ENCODE measurements around the gene ENTPD8.
A peak's percentile ranks its signal among the peaks of the same experiment; 100 is the strongest.

ENTPD8 gene

DNA sequence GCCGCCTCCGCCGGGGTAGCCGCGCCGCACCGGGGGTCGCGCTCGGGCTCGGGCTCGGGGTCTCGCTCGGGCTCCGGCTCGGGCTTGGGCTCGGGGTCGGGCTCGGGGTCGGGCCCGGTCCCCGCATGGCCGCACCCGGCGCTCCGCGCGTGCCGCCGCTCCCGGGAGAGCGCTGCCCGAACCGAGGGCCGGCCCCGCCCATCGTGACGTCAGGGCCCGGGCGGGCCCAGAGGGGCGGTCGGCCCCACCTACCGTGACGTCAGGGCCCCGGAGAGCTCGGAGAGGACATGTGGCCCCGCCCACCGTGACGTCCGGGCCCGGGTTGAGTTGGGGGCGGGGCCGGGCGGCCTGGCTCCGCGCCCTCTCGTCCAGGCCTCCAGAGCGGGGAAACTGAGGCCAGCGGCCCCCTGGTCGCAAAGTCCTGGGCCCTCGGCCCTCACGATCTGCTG lies 18.0 kb upstream of the ENTPD8 start, which contains the start of gene NSMF:
Gene NSMF, minus strand, starts transcription at position 183 of the 449 bp plus-strand sequence. CDS start 232 bp downstream, outside the sequence.
- DNase-seq (ENCODE audit: extremely low read depth, low read depth), result peak; percentile 66
- TF ChIP-seq, protein P1, sequence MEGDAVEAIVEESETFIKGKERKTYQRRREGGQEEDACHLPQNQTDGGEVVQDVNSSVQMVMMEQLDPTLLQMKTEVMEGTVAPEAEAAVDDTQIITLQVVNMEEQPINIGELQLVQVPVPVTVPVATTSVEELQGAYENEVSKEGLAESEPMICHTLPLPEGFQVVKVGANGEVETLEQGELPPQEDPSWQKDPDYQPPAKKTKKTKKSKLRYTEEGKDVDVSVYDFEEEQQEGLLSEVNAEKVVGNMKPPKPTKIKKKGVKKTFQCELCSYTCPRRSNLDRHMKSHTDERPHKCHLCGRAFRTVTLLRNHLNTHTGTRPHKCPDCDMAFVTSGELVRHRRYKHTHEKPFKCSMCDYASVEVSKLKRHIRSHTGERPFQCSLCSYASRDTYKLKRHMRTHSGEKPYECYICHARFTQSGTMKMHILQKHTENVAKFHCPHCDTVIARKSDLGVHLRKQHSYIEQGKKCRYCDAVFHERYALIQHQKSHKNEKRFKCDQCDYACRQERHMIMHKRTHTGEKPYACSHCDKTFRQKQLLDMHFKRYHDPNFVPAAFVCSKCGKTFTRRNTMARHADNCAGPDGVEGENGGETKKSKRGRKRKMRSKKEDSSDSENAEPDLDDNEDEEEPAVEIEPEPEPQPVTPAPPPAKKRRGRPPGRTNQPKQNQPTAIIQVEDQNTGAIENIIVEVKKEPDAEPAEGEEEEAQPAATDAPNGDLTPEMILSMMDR (IDR thresholded peaks at IDR 0.05; ENCODE audit: low read depth, low read length), result no peak

DNA sequence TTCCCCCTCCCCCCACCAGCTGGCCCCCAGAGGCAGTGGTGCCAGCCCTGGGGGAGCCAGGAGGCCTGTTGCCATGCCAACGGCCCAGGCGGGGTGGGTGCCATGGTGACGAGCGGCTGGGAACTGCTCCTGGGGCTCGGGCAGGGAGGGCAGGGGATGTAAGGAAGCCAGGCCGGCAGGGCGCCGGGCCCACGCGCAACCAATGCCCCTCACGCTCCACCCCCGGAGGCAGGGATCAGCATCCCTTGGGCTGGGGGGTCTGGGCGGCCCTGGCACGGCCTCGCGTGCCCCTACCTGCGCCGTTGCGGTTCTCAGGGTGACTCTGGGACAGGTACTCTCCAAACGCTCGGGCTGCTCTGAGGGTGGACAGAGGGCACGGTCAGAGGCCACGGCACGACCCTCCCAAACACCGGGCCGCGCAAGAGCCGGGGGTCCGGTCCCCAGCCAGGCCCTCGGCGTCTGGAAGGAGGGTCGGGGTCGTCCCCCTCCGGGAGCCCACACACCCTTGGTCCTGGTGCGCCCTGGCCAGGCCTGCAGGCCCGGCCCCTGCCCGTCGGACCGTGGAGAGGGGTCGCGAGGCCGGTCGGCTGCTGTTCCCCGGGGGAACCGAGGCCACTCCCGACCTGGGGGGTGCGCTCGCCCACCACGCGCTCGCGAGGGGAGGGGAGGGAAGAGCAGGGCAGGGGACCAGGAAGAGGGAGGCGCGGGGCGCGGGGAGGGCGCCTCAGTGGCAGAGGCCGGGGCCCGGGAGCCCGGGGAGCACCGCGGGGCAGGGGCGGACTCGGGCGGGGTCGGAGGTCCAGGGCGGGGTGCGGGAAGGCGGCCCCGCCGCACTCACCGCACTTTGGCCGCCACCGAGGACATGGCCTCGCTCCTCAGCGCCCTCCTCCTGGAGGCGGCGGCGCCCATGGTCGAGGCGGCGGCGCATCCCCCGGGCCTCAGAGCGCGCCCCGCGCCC lies 17.3 kb upstream of the ENTPD8 start:
- no peak for DNase-seq (ENCODE audit: extremely low read depth, low read depth)
- TF ChIP-seq, protein P1 (IDR thresholded peaks at IDR 0.05; ENCODE audit: low read depth, low read length), result no peak

DNA sequence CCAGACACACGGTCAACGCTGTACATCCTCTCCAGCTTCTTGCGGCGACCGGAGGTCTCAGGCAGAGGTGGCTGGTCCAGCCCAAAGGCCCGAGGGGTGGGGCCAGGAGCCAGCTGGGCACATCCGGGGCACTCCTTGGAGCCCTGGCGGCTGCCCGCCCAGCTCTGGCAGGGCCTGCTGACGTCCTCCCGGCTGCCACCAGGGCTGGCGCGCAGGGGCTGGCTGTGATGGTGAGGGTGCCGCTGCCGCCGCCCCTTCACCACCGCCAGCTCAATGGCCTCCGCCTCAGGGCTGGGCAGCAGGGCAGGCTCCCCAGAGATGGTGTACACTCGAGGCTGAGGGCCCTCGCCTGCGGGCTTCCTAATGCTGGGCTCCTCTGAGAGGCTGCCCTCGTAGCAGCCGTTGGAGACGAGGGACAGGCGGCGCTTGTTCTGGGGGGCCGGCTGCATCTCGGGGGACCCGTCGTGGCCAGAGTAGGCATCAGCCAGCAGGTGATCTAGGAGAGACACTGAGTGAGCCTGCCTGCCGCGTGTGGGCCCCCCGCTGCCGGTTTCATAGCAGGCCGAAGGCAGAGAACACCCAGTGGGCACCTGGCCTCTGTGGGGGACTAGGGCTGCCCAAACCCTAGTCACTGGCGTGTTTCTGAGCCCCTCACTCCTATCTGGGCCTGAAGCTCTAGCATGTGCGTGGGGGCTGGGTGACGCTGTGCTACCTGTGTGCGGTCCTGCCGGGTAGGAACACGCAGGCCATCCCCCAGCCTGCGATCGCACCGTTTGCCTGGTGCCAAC lies 16.4 kb upstream of the ENTPD8 start:
- no peak for DNase-seq (ENCODE audit: extremely low read depth, low read depth)
- TF ChIP-seq, protein P1 (IDR thresholded peaks at IDR 0.05; ENCODE audit: low read depth, low read length), result no peak

DNA sequence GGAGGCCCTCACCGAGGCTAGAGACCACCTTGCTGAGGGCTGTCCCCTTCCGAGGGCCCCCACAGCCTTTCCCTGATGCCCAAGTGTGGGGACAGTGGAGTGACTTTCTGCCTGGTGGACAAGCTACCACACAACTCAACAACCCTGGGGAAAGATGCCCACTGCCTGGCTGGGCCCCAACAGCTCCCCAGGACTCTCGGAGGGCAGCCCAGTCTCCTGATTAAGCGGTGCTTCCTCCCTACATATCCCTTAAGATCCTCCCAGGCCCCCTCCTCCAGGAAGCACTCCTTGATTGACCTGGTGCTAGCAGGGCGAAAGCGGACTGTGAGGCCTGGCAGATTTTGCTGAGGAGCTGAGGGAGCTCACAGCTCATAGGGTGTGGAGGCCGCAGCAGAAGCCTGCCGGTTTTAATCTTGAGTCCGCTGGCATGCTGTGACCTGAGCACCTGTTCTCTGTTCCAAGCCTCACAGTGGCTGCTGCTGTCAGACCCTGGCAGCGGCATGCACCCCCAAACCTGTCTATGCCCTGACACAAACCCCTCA lies 15.8 kb upstream of the ENTPD8 start:
- TF ChIP-seq, protein P1 (IDR thresholded peaks at IDR 0.05; ENCODE audit: low read depth, low read length), result no peak
- no peak for DNase-seq (ENCODE audit: extremely low read depth, low read depth)

DNA sequence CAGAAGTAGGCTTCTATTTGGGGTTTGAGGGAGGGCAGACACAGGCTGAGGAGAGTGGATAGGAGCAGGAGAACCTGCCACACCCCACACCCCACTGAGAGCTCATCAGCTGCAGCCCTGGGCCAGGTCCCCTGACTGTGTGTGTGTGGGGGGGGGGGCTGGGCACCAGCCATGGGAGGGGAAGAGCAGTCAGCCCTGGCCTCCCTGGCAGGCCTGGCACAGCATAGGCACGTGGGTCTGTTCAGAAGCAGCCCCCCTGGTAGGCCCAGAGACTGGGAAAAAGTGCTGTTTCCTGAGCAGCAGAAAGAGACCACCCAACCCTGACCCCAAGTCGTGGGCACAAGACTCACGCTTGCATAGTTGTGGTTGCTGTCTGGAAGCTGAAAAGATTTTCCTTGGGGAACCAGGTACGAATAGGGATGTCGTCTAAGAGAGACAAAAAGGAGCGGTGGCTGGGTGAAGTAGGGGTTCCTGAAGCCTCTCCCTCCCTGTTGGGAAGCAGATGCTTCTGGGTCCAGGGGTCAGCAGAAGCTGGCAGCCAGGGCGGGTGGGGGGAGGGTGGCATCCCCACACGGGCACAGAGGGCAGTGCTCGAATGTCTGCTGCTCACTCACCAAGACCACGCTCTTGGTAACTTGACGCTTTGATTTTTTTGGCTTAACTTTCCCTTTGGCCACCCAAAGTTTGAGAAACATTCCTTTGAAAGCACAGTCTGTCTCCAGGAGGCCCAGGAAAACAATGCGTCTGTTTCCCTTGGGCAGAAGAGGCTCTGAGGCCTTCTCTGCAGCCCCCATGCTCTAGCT lies 15.1 kb upstream of the ENTPD8 start:
- no peak for DNase-seq (ENCODE audit: extremely low read depth, low read depth)
- TF ChIP-seq, protein P1 (IDR thresholded peaks at IDR 0.05; ENCODE audit: low read depth, low read length), result no peak

DNA sequence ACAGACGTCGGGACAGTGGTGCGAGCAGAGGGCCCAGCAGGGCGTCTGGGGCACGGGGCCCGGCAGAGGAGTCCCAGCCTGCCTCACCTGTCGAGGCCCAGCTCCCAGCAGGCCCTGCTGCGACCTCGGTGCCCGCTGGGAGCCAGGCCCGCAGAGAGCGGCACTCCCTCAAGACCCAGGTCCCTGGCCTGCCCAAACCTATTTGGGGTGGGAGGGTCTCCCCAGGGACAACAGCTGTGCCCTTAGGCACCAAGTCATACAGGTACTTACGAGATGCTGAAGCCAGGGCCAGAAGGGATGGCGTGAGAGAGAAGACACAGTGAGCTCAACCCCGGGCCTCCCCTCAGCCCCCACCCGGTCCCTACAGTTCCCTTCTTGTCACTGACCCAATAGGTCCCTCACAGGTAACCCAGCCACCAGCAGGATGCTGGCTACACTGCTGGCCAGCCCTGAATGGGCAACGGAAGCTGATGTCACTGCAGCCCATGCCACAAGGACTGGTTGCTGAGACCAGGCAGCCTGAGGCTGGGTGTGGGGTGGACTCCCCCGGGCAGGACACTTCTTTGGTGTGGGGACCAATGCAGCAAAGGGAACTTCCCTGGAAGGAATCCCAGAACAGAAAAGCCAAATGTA lies 14.3 kb upstream of the ENTPD8 start:
- no peak for DNase-seq (ENCODE audit: extremely low read depth, low read depth)
- TF ChIP-seq, protein P1 (IDR thresholded peaks at IDR 0.05; ENCODE audit: low read depth, low read length), result no peak

Measured in AG09319 (cell line).